Peyer's patch (tissue), 4 donors: ENCODE measurements around the gene CDC14A.

Source experiments
- POLR2A ChIP-seq, 2 donors: fragments of 450-650 bp; IDR thresholded peaks; one replicate each; pipeline ENCODE4 v1.5.1; 2017; ENCODE audit warnings: antibody characterized with exemption in 2 of 2, mild to moderate bottlenecking in 2 of 2, moderate library complexity in 2 of 2
- TF ChIP-seq, protein P1 (sequence below), 6 experiments: fragments of 450-650 bp in 4 of 6; fragments of 200-600 bp in 2 of 6; sonication (generic) in 1 of 6; IDR thresholded peaks; one replicate each; pipeline ENCODE4 v1.5.1; 2017 to 2019; ENCODE audit warnings: antibody characterized with exemption in 6 of 6, mild to moderate bottlenecking in 3 of 6, moderate library complexity in 1 of 6

DNA sequence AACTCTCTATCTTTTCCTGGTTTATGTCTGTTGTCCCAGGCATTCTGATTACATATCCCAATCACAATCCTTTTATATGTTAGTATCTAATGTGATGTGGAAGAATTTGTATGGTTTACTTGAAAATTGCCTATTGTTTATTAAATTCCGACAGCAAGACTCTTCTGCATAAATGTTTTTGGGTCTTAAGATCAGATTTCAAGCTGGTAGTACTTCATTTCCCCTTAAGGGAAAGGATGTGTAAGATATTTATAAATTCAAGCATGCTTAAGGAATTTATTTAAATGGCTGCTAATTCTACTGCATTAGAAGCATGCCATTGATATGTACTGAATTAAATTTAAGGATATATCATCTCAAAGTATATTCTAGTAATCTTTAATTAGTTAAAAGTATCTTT lies 165.2 kb downstream of the CDC14A start:
- TF ChIP-seq, protein P1, sequence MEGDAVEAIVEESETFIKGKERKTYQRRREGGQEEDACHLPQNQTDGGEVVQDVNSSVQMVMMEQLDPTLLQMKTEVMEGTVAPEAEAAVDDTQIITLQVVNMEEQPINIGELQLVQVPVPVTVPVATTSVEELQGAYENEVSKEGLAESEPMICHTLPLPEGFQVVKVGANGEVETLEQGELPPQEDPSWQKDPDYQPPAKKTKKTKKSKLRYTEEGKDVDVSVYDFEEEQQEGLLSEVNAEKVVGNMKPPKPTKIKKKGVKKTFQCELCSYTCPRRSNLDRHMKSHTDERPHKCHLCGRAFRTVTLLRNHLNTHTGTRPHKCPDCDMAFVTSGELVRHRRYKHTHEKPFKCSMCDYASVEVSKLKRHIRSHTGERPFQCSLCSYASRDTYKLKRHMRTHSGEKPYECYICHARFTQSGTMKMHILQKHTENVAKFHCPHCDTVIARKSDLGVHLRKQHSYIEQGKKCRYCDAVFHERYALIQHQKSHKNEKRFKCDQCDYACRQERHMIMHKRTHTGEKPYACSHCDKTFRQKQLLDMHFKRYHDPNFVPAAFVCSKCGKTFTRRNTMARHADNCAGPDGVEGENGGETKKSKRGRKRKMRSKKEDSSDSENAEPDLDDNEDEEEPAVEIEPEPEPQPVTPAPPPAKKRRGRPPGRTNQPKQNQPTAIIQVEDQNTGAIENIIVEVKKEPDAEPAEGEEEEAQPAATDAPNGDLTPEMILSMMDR (IDR thresholded peaks at IDR 0.05): no peak
- TF ChIP-seq POLR2A (IDR thresholded peaks at IDR 0.05): no peak
